K562 (cell line): Measurements from ENCODE around the gene CAV1. TPM values are rescaled to one million over a fixed set of nuclear protein-coding genes. Genes with fewer than 3 reads are reported as not detected.

ENCODE experiments used
- CHD2 ChIP-seq: IDR thresholded peaks from 2 replicates; pipeline ENCODE4 v1.6.1; 2011; ENCODE audit warnings: low read depth, low read length
- CREB1 ChIP-seq, 2 experiments: sonication (generic) in 1 of 2; formaldehyde crosslinking in 1 of 2; IDR thresholded peaks; 2 replicates each; pipeline versions ENCODE4 v1.6.1 to v1.8.0; 2012 to 2022; ENCODE audit warnings: inconsistent platforms in 1 of 2, mild to moderate bottlenecking in 1 of 2, missing genetic modification reagents in 1 of 2, moderate library complexity in 1 of 2
- CREB3L1 ChIP-seq: fragments of 450-650 bp; IDR thresholded peaks from 2 replicates; pipeline ENCODE4 v1.6.1; 2014; ENCODE audit warnings: low read depth, mild to moderate bottlenecking, moderate library complexity, borderline replicate concordance
- EHMT2 ChIP-seq: fragments of 450-650 bp; IDR thresholded peaks from 2 replicates; pipeline ENCODE4 v1.6.1; 2018; ENCODE audit warnings: antibody characterized with exemption
- ELF4 ChIP-seq: fragments of 450-650 bp; formaldehyde crosslinking; IDR thresholded peaks from 2 replicates; pipeline ENCODE4 v1.4.0; 2022; ENCODE audit warnings: missing genetic modification characterization
- FOXJ2 ChIP-seq: fragments of 200-800 bp; sonication (Bioruptor generic); IDR thresholded peaks from 2 replicates; pipeline ENCODE4 v1.6.1; 2016; ENCODE audit warnings: missing genetic modification characterization, missing compliant biosample characterization
- FOXM1 ChIP-seq, 2 experiments: fragments of 450-650 bp in 1 of 2; sonication (generic) in 1 of 2; formaldehyde crosslinking in 1 of 2; IDR thresholded peaks; 2 replicates each; pipeline versions ENCODE4 v1.6.1 to v1.9.0; 2017 to 2022; ENCODE audit warnings: low read depth in 2 of 2, mild to moderate bottlenecking in 2 of 2, missing genetic modification reagents in 1 of 2, moderate library complexity in 1 of 2
- GTF2A2 ChIP-seq: IDR thresholded peaks from 2 replicates; pipeline ENCODE4 v1.6.1; 2016; ENCODE audit warnings: mild to moderate bottlenecking, missing genetic modification characterization, missing compliant biosample characterization
- HNRNPK ChIP-seq: fragments of 200-400 bp; formaldehyde crosslinking; IDR thresholded peaks from one replicate; pipeline ENCODE4 v1.6.1; 2018; ENCODE audit warnings: mild to moderate bottlenecking, low read depth, low read length; ENCODE audit not compliant: poor library complexity, severe bottlenecking
- HNRNPUL1 ChIP-seq: fragments of 200-400 bp; formaldehyde crosslinking; IDR thresholded peaks from 2 replicates; pipeline ENCODE4 v1.6.1; 2017; ENCODE audit warnings: low read length
- HSF4 ChIP-seq: fragments of 250-450 bp; sonication (Bioruptor Pico); IDR thresholded peaks from 2 replicates; pipeline ENCODE4 v2.1.2; 2022; ENCODE audit warnings: mild to moderate bottlenecking, moderate library complexity, borderline replicate concordance
- MTA1 ChIP-seq: fragments of 450-650 bp; IDR thresholded peaks from 2 replicates; pipeline ENCODE4 v1.6.1; 2017; ENCODE audit warnings: borderline replicate concordance
- NFE2L1 ChIP-seq: fragments of 450-650 bp; IDR thresholded peaks from 2 replicates; pipeline ENCODE4 v1.6.1; 2016; ENCODE audit warnings: missing genetic modification characterization, low read depth, mild to moderate bottlenecking, missing compliant biosample characterization, moderate library complexity, borderline replicate concordance
- NR3C1 ChIP-seq: sonication (generic); formaldehyde crosslinking; IDR thresholded peaks from 2 replicates; pipeline ENCODE4 v1.8.1; 2022; ENCODE audit warnings: missing genetic modification reagents
- PHB ChIP-seq: fragments of 250-450 bp; sonication (Bioruptor Pico); IDR thresholded peaks from 2 replicates; pipeline ENCODE4 v1.5.0; 2021
- PHF8 ChIP-seq: fragments of 200-600 bp; sonication (generic); IDR thresholded peaks from 2 replicates; pipeline ENCODE4 v1.6.1; 2012; ENCODE audit warnings: mixed run types, mild to moderate bottlenecking, inconsistent platforms, low read length, moderate library complexity, borderline replicate concordance
- POU5F1 ChIP-seq: fragments of 150-350 bp; IDR thresholded peaks from 2 replicates; pipeline ENCODE4 v1.6.1; 2014; ENCODE audit warnings: borderline replicate concordance, low read length, low read depth, mild to moderate bottlenecking; ENCODE audit not compliant: partially characterized antibody
- PREB ChIP-seq: sonication (generic); formaldehyde crosslinking; IDR thresholded peaks from 2 replicates; pipeline ENCODE4 v1.8.1; 2023; ENCODE audit warnings: mild to moderate bottlenecking, missing genetic modification reagents
- PYGO2 ChIP-seq: fragments of 450-650 bp; IDR thresholded peaks from 2 replicates; pipeline ENCODE4 v1.6.1; 2016; ENCODE audit warnings: mild to moderate bottlenecking, missing genetic modification characterization, moderate library complexity, missing compliant biosample characterization
- SMAD4 ChIP-seq: fragments of 250-450 bp; sonication (Bioruptor Pico); conservative IDR thresholded peaks from 2 replicates; pipeline ENCODE4 v1.8.0; 2021; ENCODE audit warnings: inconsistent platforms, mild to moderate bottlenecking, moderate library complexity
- ZEB2 ChIP-seq: fragments of 450-650 bp; IDR thresholded peaks from 2 replicates; pipeline ENCODE4 v1.6.1; 2016
- ZNF12 ChIP-seq: sonication (generic); formaldehyde crosslinking; IDR thresholded peaks from 2 replicates; pipeline ENCODE4 v1.4.0; 2020; ENCODE audit warnings: mild to moderate bottlenecking, missing genetic modification reagents
- ZNF41 ChIP-seq: fragments of 250-450 bp; sonication (Bioruptor Pico); conservative IDR thresholded peaks from 2 replicates; pipeline ENCODE4 v1.4.0; 2020; ENCODE audit warnings: mild to moderate bottlenecking
- ZNF445 ChIP-seq: fragments of 250-450 bp; sonication (Bioruptor Pico); IDR thresholded peaks from 2 replicates; pipeline ENCODE4 v1.4.0; 2020; ENCODE audit warnings: low read depth, mild to moderate bottlenecking, moderate library complexity
- ZNF695 ChIP-seq: fragments of 450-650 bp; formaldehyde crosslinking; IDR thresholded peaks from 2 replicates; pipeline ENCODE4 v1.4.0; 2020; ENCODE audit warnings: mild to moderate bottlenecking, moderate library complexity
- ZNF766 ChIP-seq: fragments of 200-800 bp; sonication (Bioruptor generic); conservative IDR thresholded peaks from 2 replicates; pipeline ENCODE4 v1.6.1; 2016; ENCODE audit warnings: missing genetic modification characterization, missing compliant biosample characterization
- polyA plus RNA-seq, 8 experiments: library from polyadenylated mRNA; depleted of rRNA in 4 of 8; stranded (reverse) in 5 of 8; unstranded in 3 of 8; fragments of >200 nt; fragmentation: Nextera tagmentation in 2 of 8; fragmentation: Illumina TruSeq in 1 of 8; extraction: Ambion mirVana in 2 of 8; extraction: Trizol in 1 of 8; gene quantifications; 2 replicates each; pipeline versions ENCODE4 v1.2.1 to v1.2.3, GENCODE V29; 2011 to 2014; ENCODE audit warnings: inconsistent platforms in 1 of 8, missing spikeins in 1 of 8
- total RNA-seq, 7 experiments: library from RNA; depleted of rRNA in 6 of 7; stranded (reverse); fragments of >200 nt in 6 of 7; fragmentation: Illumina TruSeq in 2 of 7; extraction: Trizol in 2 of 7; gene quantifications; 2 replicates each; pipeline versions ENCODE4 v1.2.1 to v1.2.3, GENCODE V29; 2011 to 2021; ENCODE audit warnings: low replicate concordance in 1 of 7
- TF ChIP-seq, protein P1 (sequence below): sonication (generic); formaldehyde crosslinking; IDR thresholded peaks from 2 replicates; pipeline ENCODE4 v1.5.0; 2020; ENCODE audit warnings: missing genetic modification reagents

The CAV1 gene
- total and polyA plus RNA-seq, 9 of the 15 experiments (the other 6 are each of a cell fraction or from before 2014, with no cell fraction given) = 0.08 to 1.5 (median 0.63) TPM

- TF ChIP-seq, protein P1, sequence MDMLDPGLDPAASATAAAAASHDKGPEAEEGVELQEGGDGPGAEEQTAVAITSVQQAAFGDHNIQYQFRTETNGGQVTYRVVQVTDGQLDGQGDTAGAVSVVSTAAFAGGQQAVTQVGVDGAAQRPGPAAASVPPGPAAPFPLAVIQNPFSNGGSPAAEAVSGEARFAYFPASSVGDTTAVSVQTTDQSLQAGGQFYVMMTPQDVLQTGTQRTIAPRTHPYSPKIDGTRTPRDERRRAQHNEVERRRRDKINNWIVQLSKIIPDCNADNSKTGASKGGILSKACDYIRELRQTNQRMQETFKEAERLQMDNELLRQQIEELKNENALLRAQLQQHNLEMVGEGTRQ (CRISPR knock-in tag) = no peak
- TF ChIP-seq FOXM1 (IDR thresholded peaks at IDR 0.05; ENCODE audit: low read depth) (peak; percentile 77; the same call in 1 of the 2 replicates), FOXM1 (CRISPR knock-in tag; IDR thresholded peaks at IDR 0.05; ENCODE audit: low read depth) (no peak), NFE2L1 (tag) (no peak), PHF8 (no peak), HNRNPUL1 (no peak), ZEB2 (peak; percentile 92), MTA1 (peak; percentile 65; the same call in 1 of the 2 replicates), ZNF695 (no peak), PHB (CRISPR knock-in tag) (no peak), SMAD4 (CRISPR knock-in tag) (0 out of 2 replicates have a peak, but pooled peaks have one; percentile 36), ZNF766 (CRISPR knock-in tag) (no peak), ZNF41 (no peak), ZNF445 (CRISPR knock-in tag) (no peak), PYGO2 (tag) (no peak), PREB (no peak), ELF4 (no peak), EHMT2 (peak; percentile 54), NR3C1 (CRISPR knock-in tag) (no peak), ZNF12 (CRISPR knock-in tag) (no peak), GTF2A2 (no peak), HNRNPK (no peak), POU5F1 (no peak), CREB3L1 (no peak), FOXJ2 (tag) (peak; percentile 72; the same call in 1 of the 2 replicates), CREB1 (IDR thresholded peaks at IDR 0.05) (peak; percentile 58; the same call in 1 of the 2 replicates), CREB1 (CRISPR knock-in tag; IDR thresholded peaks at IDR 0.05) (no peak), HSF4 (no peak), CHD2 (no peak)
Measured at GRCh38 chr7:116501425-116502167, 23.2 kb upstream of the CAV1 start (continued).
